HepG2 (cell line): ENCODE data around the gene CMAS. TPM values are rescaled to one million over a fixed set of nuclear protein-coding genes. Genes with fewer than 3 reads are reported as not detected.

ENCODE experiments used
- DR1 ChIP-seq: sonication (generic); formaldehyde crosslinking; IDR thresholded peaks from 2 replicates; pipeline ENCODE4 v1.8.0; 2021; ENCODE audit warnings: mild to moderate bottlenecking, missing genetic modification reagents, inconsistent platforms
- HDAC2 ChIP-seq: sonication (generic); formaldehyde crosslinking; IDR thresholded peaks from 2 replicates; pipeline ENCODE4 v1.4.0; 2020; ENCODE audit warnings: missing genetic modification reagents
- HNRNPLL ChIP-seq: fragments of 200-400 bp; formaldehyde crosslinking; IDR thresholded peaks from 2 replicates; pipeline ENCODE4 v1.6.1; 2017; ENCODE audit warnings: mild to moderate bottlenecking, low read depth, low read length; ENCODE audit not compliant: poor library complexity, severe bottlenecking
- NFATC3 ChIP-seq: sonication (generic); formaldehyde crosslinking; IDR thresholded peaks from 2 replicates; pipeline ENCODE4 v1.5.1; 2020; ENCODE audit warnings: mild to moderate bottlenecking, missing genetic modification reagents
- PAF1 ChIP-seq: IDR thresholded peaks from 2 replicates; pipeline ENCODE4 v1.6.1; 2016; ENCODE audit warnings: missing genetic modification reagents, missing compliant biosample characterization
- SOX13 ChIP-seq, 3 experiments: fragments of 450-650 bp in 1 of 3; sonication (generic) in 1 of 3; formaldehyde crosslinking in 1 of 3; IDR thresholded peaks in 2 of 3; conservative IDR thresholded peaks in 1 of 3; 2 replicates each; pipeline versions ENCODE4 v1.5.0 to v1.6.1; 2016 to 2020; ENCODE audit warnings: antibody characterized with exemption in 1 of 3, mild to moderate bottlenecking in 1 of 3, missing compliant biosample characterization in 1 of 3, missing genetic modification reagents in 1 of 3, moderate library complexity in 1 of 3
- TBX3 ChIP-seq: fragments of 450-650 bp; IDR thresholded peaks from 2 replicates; pipeline ENCODE4 v1.6.1; 2017; ENCODE audit warnings: antibody characterized with exemption, mild to moderate bottlenecking, inconsistent platforms, borderline replicate concordance
- TCF7 ChIP-seq: sonication (generic); IDR thresholded peaks from 2 replicates; pipeline ENCODE4 v1.6.1; 2016; ENCODE audit warnings: antibody characterized with exemption, low read depth
- ZBTB3 ChIP-seq: sonication (generic); formaldehyde crosslinking; IDR thresholded peaks from 2 replicates; pipeline ENCODE4 v1.4.0; 2020; ENCODE audit warnings: low read depth, mild to moderate bottlenecking, moderate library complexity, missing genetic modification reagents, borderline replicate concordance
- ZFP36L1 ChIP-seq: sonication (generic); formaldehyde crosslinking; IDR thresholded peaks from 2 replicates; pipeline ENCODE4 v1.8.0; 2022; ENCODE audit warnings: mild to moderate bottlenecking, missing genetic modification reagents, moderate library complexity
- ZNF333 ChIP-seq: sonication (generic); formaldehyde crosslinking; IDR thresholded peaks from 2 replicates; pipeline ENCODE4 v1.4.0; 2020; ENCODE audit warnings: mild to moderate bottlenecking, missing genetic modification reagents, borderline replicate concordance
- ZNF883 ChIP-seq: sonication (generic); formaldehyde crosslinking; IDR thresholded peaks from 2 replicates; pipeline ENCODE4 v1.5.1; 2020; ENCODE audit warnings: mild to moderate bottlenecking, missing genetic modification reagents; ENCODE audit errors: not compliant biosample characterization
- ZSCAN22 ChIP-seq: sonication (generic); formaldehyde crosslinking; IDR thresholded peaks from 2 replicates; pipeline ENCODE4 v1.4.0; 2020; ENCODE audit warnings: mild to moderate bottlenecking, missing genetic modification reagents
- polyA plus RNA-seq, 8 experiments: library from polyadenylated mRNA; depleted of rRNA in 3 of 8; stranded (reverse) in 7 of 8; unstranded in 1 of 8; fragments of >200 nt; fragmentation: Illumina TruSeq in 4 of 8; extraction: Trizol in 4 of 8; gene quantifications; 2 replicates each; pipeline versions ENCODE4 v1.2.1 to v1.2.3, GENCODE V29; 2011 to 2016; ENCODE audit warnings: low read depth in 4 of 8, missing spikeins in 1 of 8, mixed read lengths in 1 of 8; ENCODE audit not compliant: insufficient read depth in 1 of 8
- total RNA-seq, 5 experiments: library from RNA; depleted of rRNA; stranded (reverse); fragments of >200 nt; fragmentation: Illumina TruSeq; extraction: Trizol; gene quantifications; 2 replicates each; pipeline ENCODE4 v1.2.3, GENCODE V29; 2016; ENCODE audit warnings: low read depth in 1 of 5
- TF ChIP-seq, protein P1 (sequence below): sonication (generic); formaldehyde crosslinking; IDR thresholded peaks from 2 replicates; pipeline ENCODE4 v1.8.0; 2022; ENCODE audit warnings: mild to moderate bottlenecking, missing genetic modification reagents
- TF ChIP-seq, protein P2 (sequence below): sonication (generic); formaldehyde crosslinking; IDR thresholded peaks from 2 replicates; pipeline ENCODE4 v1.9.0; 2021; ENCODE audit warnings: mild to moderate bottlenecking, missing genetic modification reagents
- TF ChIP-seq, protein P3 (sequence below): sonication (generic); formaldehyde crosslinking; IDR thresholded peaks from 2 replicates; pipeline ENCODE4 v1.4.0; 2020; ENCODE audit warnings: missing genetic modification reagents
- TF ChIP-seq, protein P4 (sequence below): sonication (generic); formaldehyde crosslinking; IDR thresholded peaks from 2 replicates; pipeline ENCODE4 v1.4.0; 2020; ENCODE audit warnings: missing genetic modification reagents

The CMAS gene
- total and polyA plus RNA-seq, 2 of the 13 experiments (the other 11 are each of a cell fraction or from before 2014, with no cell fraction given) = 14.0 to 21.3 TPM

DNA sequence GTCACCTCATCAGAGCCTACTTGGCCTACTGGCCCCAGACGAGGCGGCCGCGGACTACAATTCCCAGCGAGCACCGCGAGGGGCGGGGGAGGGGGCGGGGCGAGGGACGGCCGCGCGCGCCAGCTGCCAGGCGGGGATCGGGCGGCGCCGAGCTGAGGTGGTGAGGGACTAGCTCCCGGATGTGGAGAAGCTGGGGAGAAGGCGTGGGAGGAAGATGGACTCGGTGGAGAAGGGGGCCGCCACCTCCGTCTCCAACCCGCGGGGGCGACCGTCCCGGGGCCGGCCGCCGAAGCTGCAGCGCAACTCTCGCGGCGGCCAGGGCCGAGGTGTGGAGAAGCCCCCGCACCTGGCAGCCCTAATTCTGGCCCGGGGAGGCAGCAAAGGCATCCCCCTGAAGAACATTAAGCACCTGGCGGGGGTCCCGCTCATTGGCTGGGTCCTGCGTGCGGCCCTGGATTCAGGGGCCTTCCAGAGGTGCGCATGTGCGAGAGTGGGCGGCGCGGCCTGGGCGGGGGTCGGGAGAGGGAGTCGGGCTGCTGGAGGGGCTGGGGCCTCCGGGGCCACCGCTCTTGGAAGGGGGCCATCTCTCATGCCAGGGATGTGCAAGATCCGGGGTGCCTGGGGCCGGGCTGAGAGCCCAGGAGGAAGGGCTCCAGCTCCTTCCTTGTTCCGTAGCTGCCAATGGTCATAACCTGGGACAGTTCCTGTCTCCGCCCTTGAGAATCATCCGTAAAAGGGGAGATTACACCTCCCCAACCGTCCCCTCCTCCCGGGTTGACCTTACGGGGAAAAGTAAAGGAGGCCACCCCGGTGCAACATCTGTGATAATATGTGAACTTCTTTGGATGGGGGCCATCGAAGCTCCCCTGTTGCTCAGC is at the start of gene CMAS (continued):
- TF ChIP-seq, protein P1, sequence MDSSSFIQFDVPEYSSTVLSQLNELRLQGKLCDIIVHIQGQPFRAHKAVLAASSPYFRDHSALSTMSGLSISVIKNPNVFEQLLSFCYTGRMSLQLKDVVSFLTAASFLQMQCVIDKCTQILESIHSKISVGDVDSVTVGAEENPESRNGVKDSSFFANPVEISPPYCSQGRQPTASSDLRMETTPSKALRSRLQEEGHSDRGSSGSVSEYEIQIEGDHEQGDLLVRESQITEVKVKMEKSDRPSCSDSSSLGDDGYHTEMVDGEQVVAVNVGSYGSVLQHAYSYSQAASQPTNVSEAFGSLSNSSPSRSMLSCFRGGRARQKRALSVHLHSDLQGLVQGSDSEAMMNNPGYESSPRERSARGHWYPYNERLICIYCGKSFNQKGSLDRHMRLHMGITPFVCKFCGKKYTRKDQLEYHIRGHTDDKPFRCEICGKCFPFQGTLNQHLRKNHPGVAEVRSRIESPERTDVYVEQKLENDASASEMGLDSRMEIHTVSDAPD = no peak
- no peak for TF ChIP-seq TCF7
- no peak for TF ChIP-seq ZFP36L1
- no peak for TF ChIP-seq ZBTB3
- peak; percentile 40 for TF ChIP-seq HNRNPLL
- no peak for TF ChIP-seq ZNF883 (CRISPR knock-in tag)
- TF ChIP-seq NFATC3 (CRISPR knock-in tag) = no peak
- TF ChIP-seq DR1 = no peak
- no peak for TF ChIP-seq ZNF333 (CRISPR knock-in tag)
- no peak for TF ChIP-seq HDAC2 (CRISPR knock-in tag)
- TF ChIP-seq PAF1 (CRISPR knock-in tag) = no peak
- no peak for TF ChIP-seq ZSCAN22 (CRISPR knock-in tag)
- TF ChIP-seq, protein P2, sequence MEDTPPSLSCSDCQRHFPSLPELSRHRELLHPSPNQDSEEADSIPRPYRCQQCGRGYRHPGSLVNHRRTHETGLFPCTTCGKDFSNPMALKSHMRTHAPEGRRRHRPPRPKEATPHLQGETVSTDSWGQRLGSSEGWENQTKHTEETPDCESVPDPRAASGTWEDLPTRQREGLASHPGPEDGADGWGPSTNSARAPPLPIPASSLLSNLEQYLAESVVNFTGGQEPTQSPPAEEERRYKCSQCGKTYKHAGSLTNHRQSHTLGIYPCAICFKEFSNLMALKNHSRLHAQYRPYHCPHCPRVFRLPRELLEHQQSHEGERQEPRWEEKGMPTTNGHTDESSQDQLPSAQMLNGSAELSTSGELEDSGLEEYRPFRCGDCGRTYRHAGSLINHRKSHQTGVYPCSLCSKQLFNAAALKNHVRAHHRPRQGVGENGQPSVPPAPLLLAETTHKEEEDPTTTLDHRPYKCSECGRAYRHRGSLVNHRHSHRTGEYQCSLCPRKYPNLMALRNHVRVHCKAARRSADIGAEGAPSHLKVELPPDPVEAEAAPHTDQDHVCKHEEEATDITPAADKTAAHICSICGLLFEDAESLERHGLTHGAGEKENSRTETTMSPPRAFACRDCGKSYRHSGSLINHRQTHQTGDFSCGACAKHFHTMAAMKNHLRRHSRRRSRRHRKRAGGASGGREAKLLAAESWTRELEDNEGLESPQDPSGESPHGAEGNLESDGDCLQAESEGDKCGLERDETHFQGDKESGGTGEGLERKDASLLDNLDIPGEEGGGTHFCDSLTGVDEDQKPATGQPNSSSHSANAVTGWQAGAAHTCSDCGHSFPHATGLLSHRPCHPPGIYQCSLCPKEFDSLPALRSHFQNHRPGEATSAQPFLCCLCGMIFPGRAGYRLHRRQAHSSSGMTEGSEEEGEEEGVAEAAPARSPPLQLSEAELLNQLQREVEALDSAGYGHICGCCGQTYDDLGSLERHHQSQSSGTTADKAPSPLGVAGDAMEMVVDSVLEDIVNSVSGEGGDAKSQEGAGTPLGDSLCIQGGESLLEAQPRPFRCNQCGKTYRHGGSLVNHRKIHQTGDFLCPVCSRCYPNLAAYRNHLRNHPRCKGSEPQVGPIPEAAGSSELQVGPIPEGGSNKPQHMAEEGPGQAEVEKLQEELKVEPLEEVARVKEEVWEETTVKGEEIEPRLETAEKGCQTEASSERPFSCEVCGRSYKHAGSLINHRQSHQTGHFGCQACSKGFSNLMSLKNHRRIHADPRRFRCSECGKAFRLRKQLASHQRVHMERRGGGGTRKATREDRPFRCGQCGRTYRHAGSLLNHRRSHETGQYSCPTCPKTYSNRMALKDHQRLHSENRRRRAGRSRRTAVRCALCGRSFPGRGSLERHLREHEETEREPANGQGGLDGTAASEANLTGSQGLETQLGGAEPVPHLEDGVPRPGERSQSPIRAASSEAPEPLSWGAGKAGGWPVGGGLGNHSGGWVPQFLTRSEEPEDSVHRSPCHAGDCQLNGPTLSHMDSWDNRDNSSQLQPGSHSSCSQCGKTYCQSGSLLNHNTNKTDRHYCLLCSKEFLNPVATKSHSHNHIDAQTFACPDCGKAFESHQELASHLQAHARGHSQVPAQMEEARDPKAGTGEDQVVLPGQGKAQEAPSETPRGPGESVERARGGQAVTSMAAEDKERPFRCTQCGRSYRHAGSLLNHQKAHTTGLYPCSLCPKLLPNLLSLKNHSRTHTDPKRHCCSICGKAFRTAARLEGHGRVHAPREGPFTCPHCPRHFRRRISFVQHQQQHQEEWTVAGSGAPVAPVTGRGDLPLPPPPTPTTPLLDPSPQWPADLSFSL (CRISPR knock-in tag) = no peak
- TF ChIP-seq TBX3 = no peak
- TF ChIP-seq, protein P3, sequence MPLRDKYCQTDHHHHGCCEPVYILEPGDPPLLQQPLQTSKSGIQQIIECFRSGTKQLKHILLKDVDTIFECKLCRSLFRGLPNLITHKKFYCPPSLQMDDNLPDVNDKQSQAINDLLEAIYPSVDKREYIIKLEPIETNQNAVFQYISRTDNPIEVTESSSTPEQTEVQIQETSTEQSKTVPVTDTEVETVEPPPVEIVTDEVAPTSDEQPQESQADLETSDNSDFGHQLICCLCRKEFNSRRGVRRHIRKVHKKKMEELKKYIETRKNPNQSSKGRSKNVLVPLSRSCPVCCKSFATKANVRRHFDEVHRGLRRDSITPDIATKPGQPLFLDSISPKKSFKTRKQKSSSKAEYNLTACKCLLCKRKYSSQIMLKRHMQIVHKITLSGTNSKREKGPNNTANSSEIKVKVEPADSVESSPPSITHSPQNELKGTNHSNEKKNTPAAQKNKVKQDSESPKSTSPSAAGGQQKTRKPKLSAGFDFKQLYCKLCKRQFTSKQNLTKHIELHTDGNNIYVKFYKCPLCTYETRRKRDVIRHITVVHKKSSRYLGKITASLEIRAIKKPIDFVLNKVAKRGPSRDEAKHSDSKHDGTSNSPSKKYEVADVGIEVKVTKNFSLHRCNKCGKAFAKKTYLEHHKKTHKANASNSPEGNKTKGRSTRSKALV (CRISPR knock-in tag) = no peak
- TF ChIP-seq, protein P4, sequence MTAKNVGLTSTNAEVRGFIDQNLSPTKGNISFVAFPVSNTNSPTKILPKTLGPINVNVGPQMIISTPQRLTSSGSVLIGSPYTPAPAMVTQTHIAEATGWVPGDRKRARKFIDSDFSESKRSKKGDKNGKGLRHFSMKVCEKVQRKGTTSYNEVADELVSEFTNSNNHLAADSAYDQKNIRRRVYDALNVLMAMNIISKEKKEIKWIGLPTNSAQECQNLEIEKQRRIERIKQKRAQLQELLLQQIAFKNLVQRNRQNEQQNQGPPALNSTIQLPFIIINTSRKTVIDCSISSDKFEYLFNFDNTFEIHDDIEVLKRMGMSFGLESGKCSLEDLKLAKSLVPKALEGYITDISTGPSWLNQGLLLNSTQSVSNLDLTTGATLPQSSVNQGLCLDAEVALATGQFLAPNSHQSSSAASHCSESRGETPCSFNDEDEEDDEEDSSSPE = peak; percentile 56; the same call in 1 of the 2 replicates
- no peak for TF ChIP-seq SOX13 (IDR thresholded peaks at IDR 0.05)
- peak in 1 of 2 experiments; percentile 17; a peak in 1 of 4 replicates for TF ChIP-seq SOX13 (CRISPR knock-in tag; conservative IDR thresholded peaks at IDR 0.05 in 1 of 2, IDR thresholded peaks at IDR 0.05 in 1 of 2)
